ENCODE measurements around the gene RAB28. TPM values are rescaled to one million over a fixed set of nuclear protein-coding genes. Genes with fewer than 3 reads are reported as not detected.

The RAB28 gene
- total RNA-seq, 2 donors from 2014 or later = 8.4 to 8.9 TPM

DNA sequence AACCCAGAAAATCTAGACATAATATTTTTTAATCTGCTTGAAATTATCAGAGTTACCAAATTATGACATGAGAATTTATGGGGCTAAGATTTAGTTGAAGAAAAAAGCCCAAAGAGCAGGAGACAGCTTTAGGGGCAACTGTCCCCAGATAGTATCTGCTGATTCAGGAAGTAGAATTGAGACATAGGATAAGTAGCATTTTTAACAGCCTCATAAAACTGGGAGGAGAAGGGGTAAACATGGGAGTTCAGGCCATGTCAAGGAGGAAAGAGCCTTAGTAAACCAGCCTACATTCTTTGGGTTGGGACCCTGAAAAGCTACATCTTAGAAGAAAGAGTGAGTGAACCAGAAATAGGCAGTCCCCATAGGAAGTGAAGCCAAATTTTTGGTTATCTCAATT is 9.7 kb upstream of the RAB28 start:
- Mint-ChIP-seq H3K27me3 (peaks cover 61% of the 10 kb centered on the region), H3K4me3 (no peak overlapping the region), H3K4me1 (no peaks in the 10 kb centered on the region), H3K27ac (no peak overlapping the region), H3K36me3 (ENCODE audit: low read depth) (peaks cover 2% of the 10 kb centered on the region)
- no peak for DNase-seq
- no peak for ATAC-seq
- no peaks in the 10 kb centered on the region for H3K9me3 ChIP-seq (ENCODE audit: control insufficient read depth, low read length, poor library complexity, severe bottlenecking)

DNA sequence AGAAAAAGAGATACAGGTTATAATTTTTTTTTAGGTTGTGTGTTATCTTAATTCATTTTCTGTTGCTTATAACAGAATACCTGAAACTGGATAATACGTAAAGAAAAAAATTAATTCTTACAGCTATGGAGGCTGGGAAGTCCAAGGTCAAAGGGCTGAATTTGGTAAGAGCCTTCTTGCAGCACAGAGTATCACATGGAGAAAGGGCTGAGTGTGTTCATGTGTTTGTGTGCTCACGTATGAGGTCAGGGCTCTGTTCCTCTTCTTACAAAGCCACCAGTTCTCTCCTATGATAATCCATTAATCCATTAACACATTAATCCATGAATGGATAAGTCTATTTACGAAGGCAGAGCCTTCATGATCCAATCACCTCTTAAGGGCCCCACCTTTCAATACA is 8.6 kb upstream of the RAB28 start:
- ATAC-seq (no peak), DNase-seq (no peak)
- no peaks in the 10 kb centered on the region for H3K9me3 ChIP-seq (ENCODE audit: control insufficient read depth, low read length, poor library complexity, severe bottlenecking)
- Mint-ChIP-seq H3K27me3 (peaks cover 58% of the 10 kb centered on the region), H3K27ac (no peak overlapping the region), H3K36me3 (ENCODE audit: low read depth) (peaks cover 2% of the 10 kb centered on the region), H3K4me3 (no peak overlapping the region), H3K4me1 (no peaks in the 10 kb centered on the region)

DNA sequence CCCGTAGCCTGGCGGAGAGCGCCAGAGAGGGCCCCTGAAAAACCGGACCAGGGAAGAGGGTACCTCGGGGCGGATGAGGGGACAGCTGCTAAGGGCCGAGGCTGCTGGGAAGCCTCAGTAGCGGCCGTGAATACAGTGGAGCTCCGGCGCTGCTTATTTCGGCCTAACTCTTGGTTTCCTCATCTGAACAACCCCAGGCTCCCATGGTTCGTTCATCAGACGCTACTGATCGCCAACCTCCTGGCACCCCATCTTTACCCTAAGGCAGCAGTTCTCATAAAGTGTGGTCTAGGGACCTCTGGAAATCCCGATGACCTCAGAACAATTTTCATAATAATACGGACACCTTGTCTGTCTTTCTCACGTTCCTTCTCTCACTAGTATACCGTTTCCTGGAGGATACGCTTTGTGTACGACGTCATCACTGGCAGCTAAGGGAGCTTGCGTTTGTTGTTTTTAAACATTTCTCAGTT is 645 bp upstream of the RAB28 start:
- H3K36me3 Mint-ChIP-seq (ENCODE audit: low read depth) = peaks cover 2% of the 10 kb centered on the region
- H3K4me1 Mint-ChIP-seq = peaks cover 16% of the 10 kb centered on the region
- H3K4me3 Mint-ChIP-seq = peak overlapping the region; percentile 93
- H3K9me3 ChIP-seq (ENCODE audit: control insufficient read depth, low read length, poor library complexity, severe bottlenecking) = no peaks in the 10 kb centered on the region
- peak overlapping the region; percentile 98 for H3K27ac Mint-ChIP-seq
- H3K27me3 Mint-ChIP-seq = peaks cover 9% of the 10 kb centered on the region
- DNase-seq (no peak), ATAC-seq (peak; percentile 60)

DNA sequence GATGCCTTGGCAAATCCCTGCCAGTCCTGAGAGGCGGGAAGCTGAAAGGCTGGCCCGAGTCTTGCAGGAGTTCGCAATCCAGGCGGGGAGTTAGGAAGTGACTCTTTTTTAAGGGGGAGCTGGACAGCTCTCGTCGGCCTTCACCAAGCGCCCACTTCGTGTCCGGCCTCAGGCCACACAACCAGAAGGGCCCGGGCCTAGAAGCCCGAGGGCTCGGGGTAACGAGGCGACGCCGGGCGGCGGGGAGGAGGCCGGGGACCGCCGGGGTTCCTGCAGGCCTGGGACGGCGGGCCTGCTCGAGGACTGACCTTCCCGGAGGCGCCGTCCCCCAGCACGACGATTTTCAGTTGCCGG is 395 bp downstream of the RAB28 start:
- Mint-ChIP-seq H3K27me3 (peaks cover 5% of the 10 kb centered on the region), H3K27ac (peak overlapping the region; percentile 98), H3K4me3 (peak overlapping the region; percentile 93), H3K4me1 (peaks cover 16% of the 10 kb centered on the region), H3K36me3 (ENCODE audit: low read depth) (peaks cover 2% of the 10 kb centered on the region)
- DNase-seq = no peak
- no peaks in the 10 kb centered on the region for H3K9me3 ChIP-seq (ENCODE audit: control insufficient read depth, low read length, poor library complexity, severe bottlenecking)
- peak; percentile 2 for ATAC-seq

DNA sequence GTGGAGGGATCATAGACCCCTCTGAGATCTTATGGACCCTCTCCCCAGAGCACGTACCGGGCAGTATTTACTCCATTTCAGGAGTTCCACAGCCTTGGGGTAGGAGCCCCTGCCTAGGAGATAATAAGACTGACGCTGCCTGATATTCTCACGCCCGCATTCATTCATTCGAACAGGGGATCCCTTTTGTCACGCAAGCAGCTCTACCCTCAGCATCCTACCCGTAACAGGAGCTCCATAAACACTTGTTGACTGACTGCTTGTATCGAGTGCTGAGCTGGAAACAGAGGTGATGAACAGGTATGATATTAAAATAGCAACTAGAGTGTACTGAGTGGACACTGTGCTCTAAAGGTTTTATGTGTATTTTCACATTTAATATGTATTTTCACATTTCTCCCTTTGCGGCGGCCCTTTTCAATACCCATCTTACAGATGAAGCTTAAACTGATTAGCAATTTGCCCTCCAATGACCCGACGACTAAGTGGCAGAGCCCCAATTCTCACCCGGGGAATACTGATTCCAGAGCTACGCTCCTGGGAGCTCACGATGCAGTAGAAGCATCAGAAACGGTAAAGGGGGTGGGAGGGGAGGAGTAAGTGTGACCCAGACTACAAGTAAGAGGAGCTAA is 888 bp downstream of the RAB28 start:
- no peak for DNase-seq
- Mint-ChIP-seq H3K4me3 (peak overlapping the region; percentile 93), H3K36me3 (ENCODE audit: low read depth) (peaks cover 2% of the 10 kb centered on the region), H3K27ac (peak overlapping the region; percentile 98), H3K27me3 (no peaks in the 10 kb centered on the region), H3K4me1 (peaks cover 16% of the 10 kb centered on the region)
- ATAC-seq = no peak
- H3K9me3 ChIP-seq (ENCODE audit: control insufficient read depth, low read length, poor library complexity, severe bottlenecking) = no peaks in the 10 kb centered on the region

DNA sequence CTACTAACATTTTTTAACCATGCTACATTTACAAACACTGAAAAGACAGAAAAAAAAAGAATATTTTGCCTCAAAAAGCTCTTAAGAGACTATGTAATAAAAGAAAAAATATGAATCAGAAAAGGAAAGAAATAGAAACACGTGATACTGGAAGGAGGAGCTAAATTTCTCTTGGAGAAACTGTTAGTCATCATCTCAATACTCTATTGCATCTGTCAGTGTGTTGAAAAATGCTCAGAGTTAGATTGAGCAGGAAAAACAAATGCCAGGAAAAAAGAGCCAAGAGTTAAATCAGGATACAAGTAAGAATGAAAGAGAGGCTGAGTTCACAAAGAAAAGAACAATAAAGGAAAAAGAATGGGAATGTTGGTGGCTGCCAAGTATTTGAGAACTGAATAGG is 2.6 kb downstream of the RAB28 start:
- Mint-ChIP-seq H3K4me1 (peaks cover 18% of the 10 kb centered on the region), H3K27ac (peak overlapping the region; percentile 72), H3K27me3 (no peaks in the 10 kb centered on the region), H3K4me3 (no peak overlapping the region), H3K36me3 (ENCODE audit: low read depth) (peaks cover 2% of the 10 kb centered on the region)
- no peaks in the 10 kb centered on the region for H3K9me3 ChIP-seq (ENCODE audit: control insufficient read depth, low read length, poor library complexity, severe bottlenecking)
- no peak for DNase-seq
- no peak for ATAC-seq

DNA sequence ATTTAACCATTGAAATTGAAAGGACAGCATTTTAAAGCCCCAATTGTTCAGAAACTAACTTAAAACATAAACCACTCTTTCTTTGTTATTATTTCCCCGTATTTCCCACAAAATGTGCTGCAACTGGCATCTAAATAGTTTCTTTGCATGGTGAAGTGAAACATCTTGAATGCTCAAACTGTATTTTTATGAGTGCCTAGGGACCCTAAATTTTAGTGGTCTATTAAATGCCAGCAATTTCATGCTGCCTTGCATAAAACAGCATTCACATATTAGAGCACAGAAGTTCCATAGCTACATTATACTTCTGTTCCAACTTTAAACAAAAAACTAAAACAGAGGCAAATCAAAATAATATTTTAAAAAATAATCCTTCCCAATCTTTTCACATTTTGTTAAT is 5.4 kb downstream of the RAB28 start:
- no peak for ATAC-seq
- H3K27me3 Mint-ChIP-seq = no peaks in the 10 kb centered on the region
- H3K4me1 Mint-ChIP-seq = peaks cover 15% of the 10 kb centered on the region
- peaks cover 2% of the 10 kb centered on the region for H3K36me3 Mint-ChIP-seq (ENCODE audit: low read depth)
- no peak overlapping the region for H3K27ac Mint-ChIP-seq
- H3K4me3 Mint-ChIP-seq = no peak overlapping the region
- no peak for DNase-seq
- no peaks in the 10 kb centered on the region for H3K9me3 ChIP-seq (ENCODE audit: control insufficient read depth, low read length, poor library complexity, severe bottlenecking)

DNA sequence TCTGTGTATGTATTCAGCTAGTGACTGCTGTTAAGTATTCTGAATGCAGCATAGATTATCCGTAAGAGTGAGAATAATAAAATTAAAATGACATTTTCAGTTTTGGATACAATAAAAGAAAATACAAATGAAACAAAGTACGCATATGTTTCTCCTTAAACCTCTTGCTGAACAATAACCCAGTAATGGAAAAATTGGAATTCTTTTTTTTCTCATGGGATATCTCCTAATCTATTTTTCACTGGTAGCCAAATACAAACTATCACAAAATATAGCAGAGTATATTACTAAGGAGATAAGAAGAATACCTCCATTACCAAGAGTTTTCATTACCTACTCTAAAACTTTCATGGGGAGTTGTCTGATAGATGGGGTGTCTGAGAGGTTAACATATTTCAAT is 6.0 kb downstream of the RAB28 start:
- ATAC-seq (no peak), DNase-seq (no peak)
- Mint-ChIP-seq H3K27me3 (no peaks in the 10 kb centered on the region), H3K4me3 (no peak overlapping the region), H3K36me3 (ENCODE audit: low read depth) (peaks cover 2% of the 10 kb centered on the region), H3K4me1 (peaks cover 10% of the 10 kb centered on the region), H3K27ac (no peak overlapping the region)
- no peaks in the 10 kb centered on the region for H3K9me3 ChIP-seq (ENCODE audit: control insufficient read depth, low read length, poor library complexity, severe bottlenecking)

DNA sequence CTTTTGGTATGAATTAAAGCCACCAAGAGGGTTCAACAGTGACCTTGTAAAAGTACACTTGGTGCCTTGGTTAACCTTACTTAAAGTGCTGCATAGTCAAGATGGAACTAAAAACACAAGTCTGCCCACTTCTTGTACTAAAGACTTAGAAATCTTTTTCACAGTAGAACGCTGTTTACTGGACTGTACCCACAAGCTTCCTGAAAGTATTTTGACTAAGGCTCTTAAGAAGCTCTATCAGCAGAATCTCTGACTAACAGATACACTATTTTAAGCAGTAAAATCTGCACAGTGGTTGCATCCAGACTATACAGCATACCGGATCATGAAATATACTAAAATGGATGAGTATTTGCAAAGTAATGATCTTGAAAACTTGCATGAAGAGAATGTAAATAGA is 7.2 kb downstream of the RAB28 start:
- DNase-seq (no peak), ATAC-seq (peak; percentile 25)
- Mint-ChIP-seq H3K27ac (no peak overlapping the region), H3K36me3 (ENCODE audit: low read depth) (peaks cover 2% of the 10 kb centered on the region), H3K27me3 (no peaks in the 10 kb centered on the region), H3K4me1 (peaks cover 5% of the 10 kb centered on the region), H3K4me3 (no peak overlapping the region)
- H3K9me3 ChIP-seq (ENCODE audit: control insufficient read depth, low read length, poor library complexity, severe bottlenecking) = no peaks in the 10 kb centered on the region

DNA sequence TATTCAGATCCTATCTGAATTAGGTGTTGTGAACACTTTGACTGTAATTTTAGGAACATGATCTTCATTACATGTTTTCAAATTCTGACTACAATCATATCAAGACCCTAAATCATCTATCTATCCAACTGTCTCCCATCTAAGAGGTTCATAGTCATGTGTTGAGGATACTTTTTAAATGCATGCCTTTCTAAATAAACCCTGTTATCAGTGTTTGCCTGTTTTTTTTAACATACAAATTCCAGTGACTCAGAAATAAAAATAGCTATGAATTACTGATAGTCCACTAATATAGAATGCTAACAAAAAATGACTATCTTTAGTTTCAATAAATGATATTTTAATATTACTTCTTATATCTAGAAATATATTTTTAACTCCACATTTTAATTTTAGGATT is 8.0 kb downstream of the RAB28 start:
- ATAC-seq (no peak), DNase-seq (no peak)
- Mint-ChIP-seq H3K4me3 (no peak overlapping the region), H3K27ac (no peak overlapping the region), H3K36me3 (ENCODE audit: low read depth) (no peaks in the 10 kb centered on the region), H3K27me3 (no peaks in the 10 kb centered on the region), H3K4me1 (peaks cover 4% of the 10 kb centered on the region)
- no peaks in the 10 kb centered on the region for H3K9me3 ChIP-seq (ENCODE audit: control insufficient read depth, low read length, poor library complexity, severe bottlenecking)

DNA sequence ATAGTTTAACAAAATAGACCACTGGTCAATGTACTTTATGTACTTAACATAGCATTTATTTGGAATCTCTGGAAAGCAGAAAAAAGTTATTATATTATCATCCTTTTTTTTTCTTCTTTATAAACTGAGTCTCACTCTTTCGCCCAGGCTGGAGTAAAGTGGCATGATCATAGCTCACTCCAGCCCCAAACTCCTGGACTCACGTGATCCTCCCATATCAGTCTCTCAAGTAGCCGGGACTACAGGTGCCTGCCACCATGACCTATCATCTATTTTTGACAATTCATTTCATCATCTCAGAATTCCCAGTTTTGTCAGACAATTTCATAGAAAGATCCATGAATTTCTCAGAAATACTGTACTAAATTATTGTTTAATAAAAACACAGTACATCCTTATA is 12.7 kb downstream of the RAB28 start:
- no peaks in the 10 kb centered on the region for H3K27me3 Mint-ChIP-seq
- H3K36me3 Mint-ChIP-seq (ENCODE audit: low read depth) = peaks cover 5% of the 10 kb centered on the region
- H3K27ac Mint-ChIP-seq = no peak overlapping the region
- no peak overlapping the region for H3K4me3 Mint-ChIP-seq
- no peaks in the 10 kb centered on the region for H3K9me3 ChIP-seq (ENCODE audit: control insufficient read depth, low read length, poor library complexity, severe bottlenecking)
- no peak for DNase-seq
- no peak for ATAC-seq
- peaks cover 12% of the 10 kb centered on the region for H3K4me1 Mint-ChIP-seq

DNA sequence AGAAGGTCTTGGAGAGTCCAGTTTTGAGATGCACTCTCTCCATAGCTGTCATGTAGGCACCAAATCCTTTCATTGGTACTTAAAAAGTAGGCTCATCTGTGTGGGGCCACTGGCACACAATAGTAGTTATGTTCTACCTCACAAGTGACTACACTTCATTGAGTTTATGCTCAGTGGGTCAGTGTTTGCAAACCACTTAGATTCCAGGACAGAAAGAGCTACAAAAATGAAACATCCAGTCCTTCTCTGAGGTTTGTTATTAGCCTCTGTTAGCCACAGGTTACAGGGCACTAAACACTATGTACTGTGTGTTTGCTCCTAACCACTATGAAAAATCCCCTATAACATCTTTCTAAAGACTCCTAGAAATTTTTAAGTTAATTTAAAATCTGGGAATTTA is 13.8 kb downstream of the RAB28 start:
- Mint-ChIP-seq H3K27ac (no peak overlapping the region), H3K27me3 (no peaks in the 10 kb centered on the region), H3K36me3 (ENCODE audit: low read depth) (peaks cover 5% of the 10 kb centered on the region), H3K4me1 (peaks cover 12% of the 10 kb centered on the region), H3K4me3 (no peak overlapping the region)
- H3K9me3 ChIP-seq (ENCODE audit: control insufficient read depth, low read length, poor library complexity, severe bottlenecking) = no peaks in the 10 kb centered on the region
- no peak for DNase-seq
- no peak for ATAC-seq

DNA sequence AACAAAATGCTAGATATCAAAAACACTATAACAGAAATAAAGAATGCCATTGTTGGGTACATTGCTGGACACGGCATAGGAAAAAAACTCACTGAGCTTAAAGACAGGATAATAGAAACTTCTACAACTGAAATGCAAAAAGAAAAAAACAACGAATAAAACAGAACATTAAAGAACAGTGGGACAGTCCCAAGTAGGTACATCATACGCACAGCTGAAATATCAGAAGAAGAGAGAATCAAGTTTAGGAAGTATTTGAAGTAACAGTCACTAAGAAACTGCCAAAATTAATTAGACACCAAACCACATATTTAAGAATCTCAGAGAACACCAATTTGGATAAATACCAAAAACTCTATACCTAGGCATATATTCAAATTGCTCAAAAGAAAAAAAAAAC is 19.2 kb downstream of the RAB28 start:
- no peaks in the 10 kb centered on the region for H3K27me3 Mint-ChIP-seq
- DNase-seq (no peak), ATAC-seq (no peak)
- no peak overlapping the region for H3K4me3 Mint-ChIP-seq
- H3K9me3 ChIP-seq (ENCODE audit: control insufficient read depth, low read length, poor library complexity, severe bottlenecking) = no peaks in the 10 kb centered on the region
- H3K36me3 Mint-ChIP-seq (ENCODE audit: low read depth) = peaks cover 5% of the 10 kb centered on the region
- peak overlapping the region; percentile 10 for H3K27ac Mint-ChIP-seq
- H3K4me1 Mint-ChIP-seq = peaks cover 18% of the 10 kb centered on the region

DNA sequence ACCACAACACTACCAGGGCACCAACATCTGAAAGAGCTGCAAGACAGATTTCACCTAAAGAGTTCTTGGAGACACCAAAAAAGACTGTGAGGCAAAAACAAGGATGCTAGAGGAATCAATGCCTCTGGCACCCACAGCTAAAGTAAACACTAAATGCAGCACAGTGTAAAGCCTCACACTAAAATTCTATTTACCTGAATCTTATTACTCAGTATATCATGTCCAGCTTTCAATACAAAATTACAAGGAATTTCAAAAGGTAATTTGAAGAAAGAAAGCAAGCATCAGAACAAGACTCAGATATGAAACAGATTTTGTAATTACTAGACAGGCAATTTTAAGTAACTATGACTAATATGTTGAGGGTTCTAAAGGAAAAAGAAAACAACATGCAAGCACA is 19.6 kb downstream of the RAB28 start:
- ATAC-seq (no peak), DNase-seq (no peak)
- Mint-ChIP-seq H3K4me1 (peaks cover 18% of the 10 kb centered on the region), H3K36me3 (ENCODE audit: low read depth) (peaks cover 7% of the 10 kb centered on the region), H3K27me3 (no peaks in the 10 kb centered on the region), H3K4me3 (no peak overlapping the region), H3K27ac (peak overlapping the region; percentile 10)
- no peaks in the 10 kb centered on the region for H3K9me3 ChIP-seq (ENCODE audit: control insufficient read depth, low read length, poor library complexity, severe bottlenecking)
